Kidney capillary endothelial cell (primary cell): ENCODE data around the gene MYO1G.

Experiments used
- DNase-seq: peaks from one replicate; pipeline ENCODE4 v3.0.0-alpha.2; 2018; ENCODE audit warnings: low spot score

Gene MYO1G

DNA sequence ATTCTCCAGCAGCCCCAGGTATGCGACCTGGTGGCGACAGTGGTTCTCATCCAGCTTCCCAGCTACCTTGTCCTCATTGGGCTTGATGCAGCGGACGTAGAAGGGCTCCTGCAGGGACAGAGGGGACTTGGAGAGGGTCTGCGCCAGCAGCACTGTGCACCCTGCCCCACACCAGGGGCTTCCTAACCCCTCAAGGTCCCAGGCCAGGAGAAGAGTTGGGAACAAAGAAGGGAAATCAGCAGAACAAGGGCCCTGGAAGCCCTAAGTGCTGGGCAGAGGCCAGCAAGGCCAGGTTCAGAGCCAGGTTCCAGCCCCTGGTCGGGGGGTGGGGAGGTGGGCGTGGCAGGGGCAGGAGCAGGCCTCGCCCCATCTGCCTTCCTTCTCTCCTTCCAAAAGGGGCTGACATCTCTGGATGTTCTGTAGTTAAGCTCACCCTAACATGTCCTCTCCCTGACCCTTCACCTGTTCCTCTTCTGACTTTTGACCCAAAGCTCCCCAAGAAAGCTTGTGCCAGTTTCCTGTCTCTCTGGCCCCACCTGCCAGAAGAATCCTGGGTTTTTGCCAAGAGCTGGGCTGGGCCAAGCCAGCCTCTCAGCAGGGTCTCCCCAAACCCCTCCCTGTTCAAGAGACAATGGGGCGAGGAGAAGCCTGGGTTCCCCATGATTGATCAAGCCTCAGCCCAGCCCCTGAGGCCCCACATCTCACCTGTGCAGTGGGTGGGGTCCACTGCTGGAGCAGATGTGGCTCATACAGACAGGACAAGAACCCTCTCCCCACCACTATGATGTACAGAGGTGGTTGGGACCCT is 11.9 kb downstream of the MYO1G start:
- no peak for DNase-seq

DNA sequence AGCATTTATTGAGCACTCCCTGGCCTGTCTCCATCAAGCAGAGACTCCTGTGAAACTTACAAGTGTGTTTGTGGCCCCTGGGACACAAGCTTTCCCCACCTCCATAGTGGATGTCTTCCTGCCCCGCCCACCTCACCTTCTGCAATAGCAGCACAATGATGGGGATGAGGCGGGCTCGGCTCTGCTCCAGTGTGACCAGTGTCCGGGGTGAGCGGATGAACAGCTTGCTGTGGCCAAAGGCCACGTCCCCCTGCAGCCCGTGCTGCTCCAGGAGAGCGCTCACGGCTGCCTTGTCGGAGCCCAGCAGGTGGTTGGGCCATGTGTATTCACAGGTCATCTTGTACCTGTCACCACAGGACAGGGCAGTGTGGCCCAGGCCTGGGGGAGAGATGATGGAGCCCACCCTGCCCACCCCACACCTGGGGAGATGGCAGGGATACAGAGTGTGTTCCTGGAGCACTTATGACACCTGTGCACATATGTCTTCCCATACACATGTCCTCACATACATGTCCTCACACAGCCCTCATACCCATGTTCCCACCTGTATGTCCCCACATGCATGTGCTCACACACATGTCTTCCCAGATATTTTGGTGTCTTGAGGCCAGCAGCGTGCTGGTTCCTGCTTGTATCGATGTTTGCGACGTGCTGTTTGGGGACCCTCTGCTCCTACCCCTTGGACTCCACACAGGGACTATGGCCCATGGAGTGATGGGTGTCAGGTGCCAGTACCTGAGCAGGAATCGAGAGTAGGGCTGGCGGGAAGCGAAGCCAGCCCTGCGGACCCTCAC is 12.7 kb downstream of the MYO1G start:
- no peak for DNase-seq

DNA sequence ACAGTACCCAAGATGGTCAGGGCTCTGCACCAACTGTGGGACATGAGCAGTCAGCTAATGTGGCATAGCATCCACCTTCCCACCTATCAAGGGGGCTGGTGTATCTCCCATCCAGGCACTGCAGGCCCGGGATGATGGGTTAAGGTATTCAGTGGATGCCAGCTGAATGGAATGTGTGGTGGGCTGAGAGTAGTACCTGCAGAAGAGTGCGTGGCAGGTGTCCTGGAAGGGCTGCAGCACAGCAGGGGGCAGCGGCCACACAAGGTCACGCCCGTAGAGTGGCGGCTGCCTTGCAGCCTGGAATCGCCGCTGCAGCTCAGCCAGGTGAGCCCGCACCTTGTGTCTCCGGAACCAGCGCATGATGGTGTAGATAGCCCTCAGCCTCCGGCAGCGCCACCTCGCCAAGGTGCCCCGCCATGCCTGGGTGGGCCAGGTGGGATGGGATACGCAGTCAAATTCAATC is 13.3 kb downstream of the MYO1G start:
- DNase-seq = no peak

DNA sequence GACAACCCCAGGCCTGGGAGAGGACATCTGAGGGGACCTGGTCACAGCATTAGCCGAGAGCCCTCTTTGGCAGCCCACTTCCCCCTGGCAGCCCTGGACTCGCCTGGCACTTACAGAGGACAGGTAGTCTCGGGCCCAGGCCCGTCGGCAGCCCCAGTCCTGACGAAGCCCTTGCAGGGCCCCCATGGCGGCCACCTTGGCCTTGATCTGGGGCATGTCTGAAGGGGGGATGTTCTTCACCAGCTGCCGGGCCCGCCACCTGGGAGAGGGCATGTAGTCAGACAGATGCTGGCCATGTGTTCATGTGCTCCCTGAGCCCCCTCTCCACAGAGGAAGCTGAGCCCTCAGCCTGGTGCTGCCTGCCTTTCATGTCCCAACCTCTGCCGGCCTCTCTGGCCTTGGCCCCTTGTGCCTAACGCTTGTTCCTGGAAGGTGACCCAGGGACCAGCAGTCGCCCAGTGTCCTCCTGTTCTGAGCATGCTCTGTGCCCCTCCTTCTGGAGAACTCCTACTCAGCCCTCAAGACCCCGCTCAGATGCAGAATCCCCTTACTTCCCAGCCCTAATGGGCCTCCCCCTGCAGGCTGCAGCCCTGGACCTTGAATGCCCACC is 13.9 kb downstream of the MYO1G start:
- no peak for DNase-seq

DNA sequence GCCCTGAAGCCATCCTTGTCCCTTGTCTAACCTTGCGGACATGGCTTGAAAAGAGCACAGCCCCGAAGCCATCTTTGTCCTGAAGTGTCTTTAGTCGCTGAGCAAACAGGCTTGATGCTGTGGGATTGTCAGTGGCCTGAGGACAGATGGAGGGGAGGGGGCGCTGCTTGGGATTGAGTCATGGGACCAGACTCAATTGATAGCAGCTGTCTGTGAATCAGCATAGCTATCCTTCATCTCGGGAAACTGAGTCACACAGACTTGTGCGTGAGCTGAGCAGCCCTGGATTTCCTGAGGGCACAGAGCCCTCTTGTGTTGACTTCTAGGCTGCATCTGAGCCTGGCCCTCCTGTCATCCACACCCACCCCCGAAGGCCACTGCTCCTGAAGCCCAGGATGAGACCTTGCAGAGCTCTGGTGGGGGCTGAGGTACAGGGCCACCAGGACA is 14.4 kb downstream of the MYO1G start:
- DNase-seq = no peak

DNA sequence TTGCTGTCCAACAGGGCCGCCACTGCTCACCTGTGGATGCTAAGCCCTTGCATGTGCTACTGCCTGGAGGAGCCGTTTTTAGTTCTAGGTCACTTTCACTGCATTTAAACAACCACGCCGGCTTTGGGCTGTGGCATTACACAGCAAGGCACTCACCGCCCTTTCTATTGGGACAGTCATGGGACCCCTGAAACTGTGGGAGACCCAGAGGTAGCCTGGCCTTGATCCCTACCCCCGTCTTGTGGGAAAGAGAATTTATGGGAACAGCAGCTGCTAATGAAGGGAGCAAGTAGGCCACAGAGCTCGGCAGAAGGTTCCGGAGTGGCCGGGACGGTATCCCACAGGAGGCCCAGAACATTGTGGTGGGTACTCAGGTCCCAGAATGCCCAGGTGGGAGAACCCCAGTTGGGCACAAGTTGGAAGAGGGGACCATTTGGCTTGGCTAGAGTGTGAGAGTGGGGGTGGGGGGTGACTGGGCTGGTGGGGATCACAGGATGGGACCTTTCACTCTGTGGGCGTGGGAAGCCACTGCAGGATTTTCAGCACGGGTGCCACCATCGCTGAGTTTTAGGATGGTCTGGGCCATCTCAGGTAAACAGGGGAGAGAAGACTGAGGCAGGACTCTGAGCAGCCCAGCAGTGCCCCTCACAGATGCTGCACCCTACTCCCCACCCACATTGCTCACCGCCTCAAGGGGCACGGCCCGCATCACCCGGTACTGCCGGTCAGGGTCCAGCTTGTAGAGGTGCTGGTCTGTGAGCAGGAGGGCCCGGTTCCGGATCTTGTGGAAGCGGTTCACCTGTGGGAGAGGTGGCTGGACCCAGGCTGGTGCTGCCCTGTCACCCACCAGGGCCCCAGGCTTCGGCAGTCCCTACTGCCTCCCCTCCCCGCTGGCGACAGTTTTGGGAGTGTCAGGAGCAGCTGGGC is 15.2 kb downstream of the MYO1G start:
- DNase-seq = no peak

DNA sequence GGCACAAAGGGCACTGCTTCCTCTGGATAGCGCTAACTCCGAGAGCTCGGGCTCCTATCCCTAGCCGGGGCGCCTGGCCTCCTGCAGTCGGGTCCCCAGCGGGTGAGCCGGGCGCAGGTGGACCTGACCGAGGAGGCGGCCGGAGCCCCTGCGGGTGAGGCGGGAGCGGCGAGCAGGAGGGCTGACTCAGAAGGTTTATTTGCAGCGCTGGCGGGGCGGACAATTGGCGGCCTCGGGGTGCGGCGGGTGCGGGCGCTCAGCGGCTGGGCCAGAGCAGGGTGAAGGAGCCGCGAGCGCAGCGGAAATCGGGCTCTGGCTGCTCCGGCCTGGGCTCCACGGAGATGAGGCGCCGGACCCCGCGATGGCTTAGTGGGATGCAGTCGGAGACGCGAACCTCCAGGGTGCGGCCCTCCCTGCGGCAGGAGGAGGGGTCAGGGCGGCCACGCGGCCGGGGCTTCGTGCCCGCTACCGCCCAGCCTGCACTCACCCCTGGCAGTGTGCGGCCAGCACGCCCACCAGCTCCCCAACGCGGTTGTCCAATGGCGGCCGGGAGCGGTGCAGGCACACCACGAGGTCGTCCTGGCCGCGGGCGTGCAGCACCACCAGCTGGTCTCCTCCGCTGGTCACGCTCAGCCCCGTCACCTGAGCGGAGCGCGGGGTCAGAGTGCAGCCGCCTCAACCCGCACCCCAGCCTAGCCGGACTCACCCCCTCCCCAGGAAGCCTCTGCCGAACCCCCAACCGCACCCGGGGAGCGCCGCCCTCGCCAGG is 16.1 kb downstream of the MYO1G start:
- no peak for DNase-seq

DNA sequence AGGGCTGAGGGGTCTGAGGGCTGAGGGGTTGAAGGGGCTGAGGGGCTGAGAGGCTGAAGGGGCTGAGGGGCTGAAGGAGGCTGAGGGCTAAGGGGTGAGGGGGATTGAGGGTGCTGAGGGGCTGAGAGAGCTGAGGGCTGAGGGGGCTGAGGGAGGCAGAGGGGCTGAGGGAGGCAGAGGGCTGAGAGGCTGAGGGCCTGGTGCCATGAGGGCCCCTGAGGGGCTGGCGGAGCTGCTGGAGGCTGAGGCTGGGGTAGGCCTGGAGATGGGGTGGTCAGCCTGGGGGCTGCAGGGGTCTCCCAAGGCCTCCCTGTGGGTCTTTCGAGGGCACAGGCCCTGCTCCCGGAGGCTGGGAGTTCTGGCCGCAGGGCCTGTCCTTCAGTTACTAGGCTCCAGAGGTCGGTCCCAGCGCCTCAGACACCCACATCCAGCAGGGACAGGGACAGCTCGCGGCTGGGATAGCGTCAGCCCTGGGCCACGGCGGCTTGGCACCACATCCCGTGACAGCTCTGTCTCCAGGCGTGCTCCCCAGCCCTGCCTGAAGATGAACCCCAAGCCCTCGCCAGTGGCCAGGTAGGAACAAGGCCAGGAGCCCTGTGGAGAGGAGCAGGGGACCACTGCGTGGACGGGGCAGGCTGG is 16.9 kb downstream of the MYO1G start:
- no peak for DNase-seq

DNA sequence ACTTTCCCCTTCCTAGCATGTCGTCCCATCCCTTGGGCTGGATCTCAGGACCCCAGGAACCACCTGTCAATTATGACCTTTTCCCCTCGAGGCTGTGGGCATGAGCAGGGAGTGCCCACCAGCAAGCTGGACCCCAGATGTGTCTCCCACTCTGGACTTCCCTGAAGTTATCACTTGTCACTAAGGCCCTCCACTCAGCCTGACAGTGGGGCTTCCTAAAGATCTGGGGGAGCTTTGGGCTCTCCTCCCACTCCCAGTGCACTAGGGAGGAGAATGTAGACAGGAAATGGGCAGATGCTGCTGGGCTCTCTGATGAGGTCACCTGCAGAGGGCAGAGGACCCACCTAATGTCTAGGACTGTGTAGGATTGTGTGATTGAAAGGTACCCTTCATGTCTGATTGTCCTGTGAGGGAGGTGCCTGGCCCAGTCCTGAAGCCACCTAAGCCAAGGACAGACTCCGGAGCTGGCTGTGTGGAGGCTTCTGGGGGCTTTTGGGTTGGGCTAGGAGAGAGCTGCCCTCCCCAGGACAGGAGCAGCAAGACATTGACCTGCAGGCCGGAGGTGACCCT is 18.7 kb downstream of the MYO1G start:
- no peak for DNase-seq

DNA sequence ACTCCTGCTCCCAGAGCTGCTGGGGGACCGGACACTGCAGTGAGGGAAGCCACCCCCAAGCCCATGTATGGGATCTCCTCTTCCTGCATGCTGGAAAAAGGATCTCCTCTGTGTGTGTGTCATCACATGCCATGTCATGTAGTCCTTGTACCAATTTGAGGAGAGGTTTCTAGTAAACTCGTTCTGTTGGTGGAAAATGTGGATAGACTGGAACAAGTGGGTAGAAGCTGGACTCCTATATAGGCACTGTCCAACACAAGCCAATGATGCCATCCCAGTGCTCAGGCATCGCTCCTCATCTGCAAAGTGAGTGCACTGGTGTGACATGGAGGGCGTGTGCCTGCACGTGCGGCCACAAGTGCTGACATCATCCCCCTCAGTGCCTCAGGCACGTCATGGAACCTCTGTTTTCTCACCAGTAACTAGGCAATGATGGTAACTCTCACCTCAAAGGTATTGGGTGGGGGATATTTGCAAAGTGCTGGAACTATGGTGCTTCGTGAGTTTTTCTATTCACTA is 19.3 kb downstream of the MYO1G start:
- DNase-seq = no peak

DNA sequence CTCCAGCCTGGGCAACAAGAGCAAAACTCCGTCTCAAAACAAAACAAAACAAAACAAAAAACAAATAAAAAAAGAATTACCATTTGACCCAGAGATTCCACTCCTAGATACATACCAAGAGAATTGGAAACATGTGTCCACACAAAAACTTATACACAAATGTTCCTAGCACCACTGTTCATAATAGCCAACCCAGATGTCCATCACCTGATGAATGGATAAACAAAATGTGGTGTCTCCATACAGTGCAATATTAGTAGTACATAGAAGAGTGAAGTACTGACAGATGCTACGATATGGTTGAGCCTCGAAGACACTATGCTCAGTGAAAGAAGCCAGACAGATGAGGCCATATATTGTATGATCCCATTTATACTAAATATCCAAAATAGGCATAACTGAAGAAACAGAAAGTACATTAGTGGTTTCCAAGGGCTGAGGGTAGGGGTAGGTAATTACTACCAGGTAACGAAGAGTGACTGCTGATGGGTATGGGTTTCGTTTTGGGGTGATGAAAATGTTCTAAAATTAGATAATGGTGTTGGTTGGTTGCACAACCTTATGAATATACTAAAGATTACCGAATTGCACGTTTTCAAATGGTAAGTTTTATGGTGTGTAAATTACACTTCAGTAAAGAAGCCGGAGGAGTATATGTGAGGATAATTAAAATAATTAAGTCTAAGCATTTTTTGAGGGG is 20.0 kb downstream of the MYO1G start:
- no peak for DNase-seq

DNA sequence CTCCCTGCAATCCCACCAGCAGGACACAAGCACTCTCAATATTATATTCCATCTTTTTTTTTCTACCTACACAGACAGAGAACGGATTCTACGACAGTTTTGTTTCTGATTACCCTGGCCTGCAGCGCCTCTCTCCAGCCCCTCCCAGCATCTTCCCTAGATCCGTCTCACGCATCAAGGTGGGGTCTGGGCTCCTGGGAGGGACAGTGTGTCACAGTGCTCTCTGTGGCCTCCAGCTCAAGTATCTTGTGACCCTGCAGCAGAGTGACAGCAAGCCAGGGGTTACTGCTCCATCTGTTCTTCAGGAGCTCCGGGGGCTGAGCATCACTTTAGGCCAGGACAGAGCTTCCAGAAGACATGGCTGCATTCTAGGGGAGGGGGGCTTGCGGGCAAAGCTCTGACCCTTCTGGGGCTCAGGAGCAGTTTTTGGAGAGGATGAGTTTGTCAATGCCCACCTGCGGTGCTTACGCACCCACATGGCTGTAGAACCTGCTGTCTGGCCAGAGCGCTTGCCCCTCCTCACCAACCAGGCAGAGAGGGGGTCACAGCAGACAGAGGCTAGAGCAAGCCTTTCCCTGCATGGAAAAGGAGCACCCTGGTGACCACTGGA is 22.6 kb downstream of the MYO1G start:
- no peak for DNase-seq

DNA sequence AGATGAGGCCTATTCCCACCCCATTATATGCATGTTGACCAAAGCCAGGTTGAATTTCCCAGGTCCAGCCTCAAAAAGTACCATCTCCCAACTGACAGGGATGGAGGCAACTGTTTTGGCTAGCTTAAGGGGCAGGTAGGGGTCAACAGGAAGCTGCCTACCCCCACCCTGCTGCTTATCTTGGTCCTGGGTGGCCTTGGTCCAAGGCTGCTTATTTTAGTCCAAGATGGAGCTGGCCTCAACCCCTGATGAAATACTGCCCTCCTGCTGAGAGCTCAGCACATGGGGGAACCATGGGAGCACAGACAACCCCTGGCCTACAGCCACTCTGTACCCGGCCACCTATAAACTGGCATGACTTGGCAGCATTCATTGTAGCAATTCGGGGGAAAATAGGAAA is 23.1 kb downstream of the MYO1G start:
- no peak for DNase-seq

DNA sequence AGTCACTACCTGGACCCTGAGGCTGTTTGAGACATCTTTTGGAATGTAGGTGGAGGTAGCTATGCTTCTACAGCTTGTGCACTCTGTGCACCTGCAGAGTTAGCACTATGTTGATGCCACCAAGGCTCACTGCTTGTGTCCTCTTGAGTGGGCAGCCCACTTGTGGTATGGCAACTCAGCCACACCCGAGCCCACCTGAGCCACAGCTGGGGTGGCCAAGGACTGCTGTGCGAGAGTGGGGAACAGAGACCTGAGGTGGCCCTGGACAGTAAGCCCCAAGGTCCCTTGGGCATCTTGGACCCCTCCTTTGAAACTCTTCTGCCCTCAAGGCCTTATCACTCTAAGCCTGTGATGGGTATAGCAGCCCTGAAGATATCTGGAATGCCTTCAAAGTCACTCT is 25.7 kb downstream of the MYO1G start:
- no peak for DNase-seq

DNA sequence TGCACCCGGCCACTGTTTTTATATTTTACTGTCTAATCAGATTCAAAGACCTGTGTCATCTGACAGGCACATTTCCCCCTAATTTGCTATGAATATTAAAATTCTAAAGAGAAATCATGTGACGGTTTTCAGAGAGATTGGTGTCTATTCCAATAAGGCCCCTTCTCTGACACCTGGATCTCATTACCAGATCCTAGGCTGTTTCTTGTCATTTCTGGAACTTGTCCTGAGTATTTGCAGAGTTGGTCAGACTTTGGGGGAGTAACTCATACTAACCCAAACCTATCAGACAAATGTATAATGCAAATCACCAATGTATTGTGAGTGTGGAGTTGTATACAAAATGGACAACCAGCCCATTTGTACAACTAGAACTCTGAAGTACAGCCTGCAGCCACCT is 29.5 kb downstream of the MYO1G start:
- DNase-seq = no peak

DNA sequence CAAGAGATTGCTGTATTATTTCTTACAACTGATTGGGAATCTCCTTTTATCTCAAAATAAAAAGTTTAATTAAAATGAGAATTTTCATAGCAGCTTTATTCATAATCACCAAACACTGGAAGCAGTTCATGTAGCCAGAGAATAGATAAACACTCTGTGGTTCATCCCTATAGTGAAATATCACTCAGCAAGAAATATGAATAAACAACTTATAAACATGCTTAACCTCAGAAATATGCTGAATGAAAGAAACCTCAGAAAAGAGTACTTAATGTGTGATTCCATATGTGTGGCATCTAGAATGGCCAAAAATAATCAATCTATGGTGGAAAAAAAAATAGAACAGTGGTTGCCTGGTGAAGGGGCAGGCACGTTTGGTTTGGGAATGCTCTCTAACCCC is 33.3 kb downstream of the MYO1G start:
- no peak for DNase-seq

DNA sequence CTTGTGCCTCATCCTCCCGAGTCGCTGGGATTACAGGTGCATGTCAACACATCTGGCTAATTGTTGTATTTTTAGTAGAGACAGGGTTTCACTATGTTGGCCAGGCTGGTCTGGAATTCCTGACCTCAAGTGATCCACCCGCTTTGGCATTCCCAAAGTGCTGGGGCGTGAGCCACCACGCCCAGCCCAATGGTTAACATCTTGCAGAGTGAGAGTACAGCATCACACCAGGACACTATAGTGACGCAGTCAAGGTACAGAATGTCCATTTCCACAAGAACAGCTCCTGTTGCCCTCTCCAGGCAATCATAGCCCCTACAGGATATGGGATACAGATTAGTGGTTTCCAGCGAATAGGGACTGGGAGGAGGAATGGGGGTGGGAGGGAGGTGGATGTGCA is 34.0 kb downstream of the MYO1G start:
- no peak for DNase-seq

DNA sequence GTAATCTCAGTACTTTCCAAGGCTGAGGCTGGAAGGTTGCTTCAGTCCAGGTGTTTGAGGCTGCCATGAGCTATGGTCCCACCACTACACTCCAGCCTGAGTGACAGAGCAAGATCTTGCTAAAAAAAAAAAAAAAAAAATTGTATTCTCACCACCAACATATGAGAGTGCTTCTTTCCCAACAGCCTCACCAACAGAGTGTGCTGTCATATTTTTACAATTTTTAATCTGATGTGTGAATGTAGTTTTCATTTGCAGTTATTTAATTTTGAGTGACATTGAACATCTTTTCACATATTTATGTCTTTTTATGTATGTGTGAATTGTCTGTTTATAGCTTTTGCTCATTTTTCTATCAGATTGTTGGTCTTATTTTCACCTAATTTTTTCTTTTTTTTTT is 35.2 kb downstream of the MYO1G start:
- DNase-seq = no peak

DNA sequence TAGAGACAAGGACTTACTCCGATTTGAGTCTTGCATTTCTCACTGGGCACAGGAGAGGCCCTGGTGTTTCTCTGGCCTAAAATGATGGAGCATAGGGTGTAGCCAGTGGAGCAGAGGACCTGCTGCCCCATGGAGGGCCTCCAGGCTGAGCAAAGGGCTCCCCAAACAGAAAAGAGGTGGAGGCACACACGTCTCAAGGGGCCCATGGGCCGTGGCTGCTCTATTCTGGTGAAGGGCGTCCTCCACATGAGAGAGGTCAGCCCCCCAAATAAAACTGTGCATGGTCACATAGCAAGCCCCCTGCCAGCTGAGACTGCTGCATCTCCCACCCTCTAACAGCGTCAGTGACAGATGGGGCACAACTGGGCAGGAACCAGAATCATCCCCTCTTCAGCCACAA is 41.4 kb downstream of the MYO1G start:
- DNase-seq = no peak
